Smooth muscle cell (in vitro differentiated cells): Measurements from ENCODE around the gene SFPQ. TPM values are rescaled to one million over a fixed set of nuclear protein-coding genes. Genes with fewer than 3 reads are reported as not detected.
"Not testable (repeated sequence)": the region's sequence is repeated elsewhere in the genome, so short reads cannot be mapped to it uniquely, and the experiment has no call there.

Source experiments
- DNase-seq: peaks from one replicate; lab custom pipeline; 2025; ENCODE audit not compliant: unreplicated experiment; lab: John Stamatoyannopoulos, UW
- H2AFZ ChIP-seq: fragments of 200-600 bp; sonication (generic); 2 replicates; pipeline ENCODE4 v1.6.0; 2016; ENCODE audit warnings: antibody characterized with exemption, low read depth, mild to moderate bottlenecking
- H3F3A ChIP-seq: fragments of 200-600 bp; sonication (generic); 2 replicates; pipeline ENCODE4 v1.6.0; 2017; ENCODE audit warnings: antibody characterized with exemption, low read depth
- H3K27ac ChIP-seq: fragments of 200-600 bp; sonication (generic); 2 replicates; pipeline ENCODE4 v1.5.1; 2016; ENCODE audit warnings: low read depth, mild to moderate bottlenecking
- H3K27me3 ChIP-seq: fragments of 200-600 bp; sonication (generic); 2 replicates; pipeline ENCODE4 v1.6.1; 2016; ENCODE audit warnings: low read depth, mild to moderate bottlenecking
- H3K36me3 ChIP-seq: fragments of 200-600 bp; sonication (generic); 2 replicates; pipeline ENCODE4 v1.5.1; 2016; ENCODE audit warnings: low read depth
- H3K4me1 ChIP-seq: fragments of 200-600 bp; sonication (generic); 2 replicates; pipeline ENCODE4 v1.5.1; 2016; ENCODE audit warnings: low read depth
- H3K4me2 ChIP-seq: fragments of 200-600 bp; sonication (generic); 2 replicates; pipeline ENCODE4 v1.6.0; 2016; ENCODE audit warnings: mild to moderate bottlenecking
- H3K4me3 ChIP-seq: fragments of 200-600 bp; sonication (generic); 2 replicates; pipeline ENCODE4 v1.5.1; 2016; ENCODE audit warnings: mild to moderate bottlenecking
- H3K79me2 ChIP-seq: fragments of 200-600 bp; sonication (generic); 2 replicates; pipeline ENCODE4 v1.6.0; 2016; ENCODE audit warnings: low read depth, mild to moderate bottlenecking
- H3K9ac ChIP-seq: fragments of 200-600 bp; sonication (generic); 2 replicates; pipeline ENCODE4 v1.6.0; 2016; ENCODE audit warnings: low read depth
- H3K9me3 ChIP-seq: fragments of 200-600 bp; sonication (generic); replicated peaks from 2 replicates; pipeline ENCODE4 v1.5.1; 2016; ENCODE audit warnings: low read depth
- H4K20me1 ChIP-seq: fragments of 200-600 bp; sonication (generic); 2 replicates; pipeline ENCODE4 v1.6.0; 2016; ENCODE audit warnings: low read depth
- WGBS: methylation state at CpG from one replicate; pipeline ENCODE4 v1.1.7; 2016; ENCODE audit warnings: low lambda C conversion rate; 5-methylcytosine and 5-hydroxymethylcytosine counted together
- polyA plus RNA-seq: library from polyadenylated mRNA; unstranded; fragments of >200 nt; fragmentation: Nextera tagmentation; extraction: Ambion mirVana; gene quantifications from 2 replicates; pipeline ENCODE4 v1.2.1, GENCODE V29; 2016
- total RNA-seq: library from RNA; depleted of rRNA; stranded (reverse); fragments of >200 nt; gene quantifications from 2 replicates; pipeline ENCODE4 v1.2.3, GENCODE V29; 2014
- TF ChIP-seq, protein P1 (sequence below): fragments of 200-600 bp; sonication (generic); IDR thresholded peaks from 2 replicates; pipeline ENCODE4 v1.5.1; 2017; ENCODE audit warnings: borderline replicate concordance, mild to moderate bottlenecking, antibody characterized with exemption; ENCODE audit not compliant: insufficient read depth, poor library complexity, severe bottlenecking

SFPQ gene
- 119 and 145 TPM in 2 replicates for total RNA-seq
- polyA plus RNA-seq, result 73.0 and 111 TPM in 2 replicates

GRCh38 chr1:35192853-35193664, at the start of gene SFPQ:
Gene SFPQ, minus strand, starts transcription at chr1:35193145. Its CDS starts 96 bp downstream, at chr1:35193049.
- peaks cover 15% of the 10 kb centered on the region for H3F3A ChIP-seq
- 4% methylated on average over 47 of the region's 50 CpGs for WGBS
- peak within 1 kb of the TSS; percentile 97 for H3K27ac ChIP-seq
- H3K27me3 ChIP-seq, result no peaks in the 10 kb centered on the region
- peak; percentile 89 for DNase-seq
- no peaks in the 10 kb centered on the region for H3K9me3 ChIP-seq
- peak within 1 kb of the TSS; percentile 100 for H3K9ac ChIP-seq
- peaks cover 44% of the 10 kb centered on the region for H4K20me1 ChIP-seq
- peaks cover 25% of the 10 kb centered on the region for H3K4me1 ChIP-seq
- peak within 1 kb of the TSS; percentile 77 for H2AFZ ChIP-seq
- H3K4me2 ChIP-seq, result peak within 1 kb of the TSS; percentile 92
- peak within 1 kb of the TSS; percentile 95 for H3K4me3 ChIP-seq
- TF ChIP-seq, protein P1, sequence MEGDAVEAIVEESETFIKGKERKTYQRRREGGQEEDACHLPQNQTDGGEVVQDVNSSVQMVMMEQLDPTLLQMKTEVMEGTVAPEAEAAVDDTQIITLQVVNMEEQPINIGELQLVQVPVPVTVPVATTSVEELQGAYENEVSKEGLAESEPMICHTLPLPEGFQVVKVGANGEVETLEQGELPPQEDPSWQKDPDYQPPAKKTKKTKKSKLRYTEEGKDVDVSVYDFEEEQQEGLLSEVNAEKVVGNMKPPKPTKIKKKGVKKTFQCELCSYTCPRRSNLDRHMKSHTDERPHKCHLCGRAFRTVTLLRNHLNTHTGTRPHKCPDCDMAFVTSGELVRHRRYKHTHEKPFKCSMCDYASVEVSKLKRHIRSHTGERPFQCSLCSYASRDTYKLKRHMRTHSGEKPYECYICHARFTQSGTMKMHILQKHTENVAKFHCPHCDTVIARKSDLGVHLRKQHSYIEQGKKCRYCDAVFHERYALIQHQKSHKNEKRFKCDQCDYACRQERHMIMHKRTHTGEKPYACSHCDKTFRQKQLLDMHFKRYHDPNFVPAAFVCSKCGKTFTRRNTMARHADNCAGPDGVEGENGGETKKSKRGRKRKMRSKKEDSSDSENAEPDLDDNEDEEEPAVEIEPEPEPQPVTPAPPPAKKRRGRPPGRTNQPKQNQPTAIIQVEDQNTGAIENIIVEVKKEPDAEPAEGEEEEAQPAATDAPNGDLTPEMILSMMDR, result no peak
- H3K36me3 ChIP-seq, result peaks cover 16% of the 10 kb centered on the region
- H3K79me2 ChIP-seq, result peaks cover 48% of the 10 kb centered on the region

DNA sequence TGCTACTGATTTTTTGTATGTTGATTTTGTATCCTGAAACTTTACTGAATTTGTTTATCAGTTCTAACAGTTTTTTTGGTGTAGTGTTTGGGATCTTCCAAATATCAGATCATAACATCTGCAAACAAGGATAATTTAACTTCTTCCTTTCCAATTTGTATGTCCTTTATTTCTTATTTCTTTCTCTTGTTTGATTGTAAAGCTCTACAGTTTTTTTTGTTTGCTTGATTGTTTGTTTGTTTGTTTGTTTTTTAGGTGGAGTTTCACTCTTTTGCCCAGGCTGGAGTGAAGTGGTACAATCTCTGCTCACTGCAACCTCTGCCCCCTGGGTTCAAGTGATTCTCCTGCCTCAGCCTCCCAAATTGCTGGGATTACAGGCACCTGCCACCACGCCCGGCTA, 43.8 kb upstream of the SFPQ start:
- not testable (repeated sequence) for H2AFZ ChIP-seq, H3K4me3 ChIP-seq, H3K4me2 ChIP-seq, DNase-seq, H3K27ac ChIP-seq, H3K79me2 ChIP-seq, H4K20me1 ChIP-seq, H3K9me3 ChIP-seq, H3K9ac ChIP-seq, H3K4me1 ChIP-seq, H3K27me3 ChIP-seq, H3K36me3 ChIP-seq, H3F3A ChIP-seq
- WGBS, result 90% methylated on average over 2 of the region's 2 CpGs

DNA sequence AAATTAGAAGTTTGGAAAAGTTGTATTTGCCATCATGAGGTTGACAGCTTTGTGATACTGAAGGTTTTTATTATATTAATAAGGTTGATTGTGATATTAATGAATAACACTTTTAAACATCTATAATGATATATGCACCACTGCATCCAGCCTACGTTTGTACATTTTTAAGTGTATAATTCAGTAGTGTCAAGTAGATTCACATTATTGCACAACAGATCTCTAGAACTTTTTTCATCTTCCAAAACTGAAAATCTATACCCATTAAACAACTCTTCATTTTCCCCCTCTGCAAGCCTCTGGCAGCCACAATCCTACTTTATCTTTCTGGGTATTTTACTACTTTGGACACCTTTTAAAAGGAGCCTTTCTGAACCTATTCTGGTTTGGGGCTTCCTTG, 38.3 kb upstream of the SFPQ start:
- 64% methylated on average over 1 of the region's 1 CpG for WGBS
- no peak overlapping the region for H3K9ac ChIP-seq
- no peaks in the 10 kb centered on the region for H3K36me3 ChIP-seq
- no peaks in the 10 kb centered on the region for H3K79me2 ChIP-seq
- no peaks in the 10 kb centered on the region for H3K9me3 ChIP-seq
- no peak overlapping the region for H3K4me3 ChIP-seq
- H3K4me1 ChIP-seq, result no peaks in the 10 kb centered on the region
- TF ChIP-seq, protein P1, result no peak
- no peaks in the 10 kb centered on the region for H3K27me3 ChIP-seq
- no peak overlapping the region for H3K4me2 ChIP-seq
- no peak for DNase-seq
- no peak overlapping the region for H2AFZ ChIP-seq
- no peaks in the 10 kb centered on the region for H4K20me1 ChIP-seq
- no peak overlapping the region for H3K27ac ChIP-seq
- no peaks in the 10 kb centered on the region for H3F3A ChIP-seq

DNA sequence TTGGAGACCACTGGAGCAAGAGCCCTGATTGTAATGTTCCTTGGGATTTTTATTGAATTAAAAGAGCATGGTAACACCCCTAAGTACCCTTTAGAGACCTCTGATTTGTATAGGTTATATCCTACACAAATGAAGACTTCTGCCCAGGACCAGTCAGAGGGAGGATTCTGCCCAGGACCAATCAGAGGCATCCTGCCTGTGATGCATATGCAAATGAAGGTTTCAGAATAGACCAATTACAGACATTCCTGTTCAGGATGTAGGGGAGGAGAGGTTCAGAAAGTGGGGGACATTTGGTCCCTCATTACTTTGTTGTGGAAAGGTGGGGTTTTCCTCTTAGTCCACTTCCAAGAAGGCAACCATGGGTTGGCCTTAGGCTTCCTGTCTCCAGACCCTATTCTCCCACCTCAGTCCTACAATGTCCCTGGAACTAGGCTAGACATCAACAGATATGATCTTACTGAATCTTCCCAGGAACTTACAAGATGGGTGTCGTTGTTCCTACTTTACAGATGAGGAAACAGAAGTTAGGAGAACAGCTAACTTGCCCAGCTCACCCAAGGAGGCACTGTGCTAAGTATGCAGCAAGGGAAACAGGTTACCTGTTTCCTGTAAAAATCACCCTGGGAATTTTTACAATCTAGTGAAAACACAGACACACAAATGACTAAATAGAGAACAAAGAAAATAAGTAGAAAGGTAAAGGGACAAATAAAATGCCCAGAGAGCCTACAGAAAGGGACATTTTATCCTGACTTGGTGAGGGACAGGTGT, 36.8 kb upstream of the SFPQ start:
- DNase-seq, result no peak
- no peaks in the 10 kb centered on the region for H3F3A ChIP-seq
- H3K4me1 ChIP-seq, result no peaks in the 10 kb centered on the region
- H3K4me2 ChIP-seq, result no peak overlapping the region
- 77% methylated on average over 1 of the region's 1 CpG for WGBS
- H4K20me1 ChIP-seq, result no peaks in the 10 kb centered on the region
- no peak overlapping the region for H3K27ac ChIP-seq
- H3K27me3 ChIP-seq, result no peaks in the 10 kb centered on the region
- H2AFZ ChIP-seq, result no peak overlapping the region
- no peaks in the 10 kb centered on the region for H3K79me2 ChIP-seq
- H3K4me3 ChIP-seq, result no peak overlapping the region
- no peak overlapping the region for H3K9ac ChIP-seq
- no peaks in the 10 kb centered on the region for H3K9me3 ChIP-seq
- TF ChIP-seq, protein P1, result no peak
- H3K36me3 ChIP-seq, result no peaks in the 10 kb centered on the region
